SK-N-SH (cell line): ENCODE data around the gene PDK4. TPM values are rescaled to one million over a fixed set of nuclear protein-coding genes. Genes with fewer than 3 reads are reported as not detected.

Source experiments
- CTCF ChIA-PET: fragments of 300-600, 350-600 bp; formaldehyde crosslinking; extraction: SDS; loops from one replicate; lab custom pipeline; 2021; lab: Yijun Ruan, JAX
- POLR2A ChIA-PET: fragments of 350-600 bp; sonication (Branson Sonifier 250); formaldehyde crosslinking; extraction: SDS; loops from one replicate; lab custom pipeline; 2020; ENCODE audit warnings: antibody characterized with exemption, inconsistent platforms; lab: Yijun Ruan, JAX
- DNase-seq: peaks from one replicate; pipeline ENCODE4 v3.0.0; 2012
- H2AFZ ChIP-seq: fragments of 200-600 bp; sonication (generic); 2 replicates; pipeline ENCODE4 v1.8.1; 2016; ENCODE audit warnings: antibody characterized with exemption, mild to moderate bottlenecking, low read depth
- H3F3A ChIP-seq: fragments of 200-600 bp; sonication (generic); replicated peaks from 2 replicates; pipeline ENCODE3; 2016; ENCODE audit warnings: antibody characterized with exemption, mild to moderate bottlenecking; ENCODE audit not compliant: insufficient read depth
- H3K27ac ChIP-seq, 2 experiments: fragments of 200-500 bp in 1 of 2; fragments of 200-600 bp in 1 of 2; sonication (Bioruptor generic) in 1 of 2; sonication (generic), shearing (Covaris generic) in 1 of 2; 2 replicates each; pipeline versions ENCODE4 v1.5.1 to v1.6.1; 2014 to 2016; ENCODE audit warnings: low read depth in 2 of 2, inconsistent platforms in 1 of 2, low read length in 1 of 2, mild to moderate bottlenecking in 1 of 2, mixed read lengths in 1 of 2
- H3K27me3 ChIP-seq: fragments of 200-600 bp; sonication (generic), shearing (Covaris generic); 2 replicates; pipeline ENCODE4 v1.6.1; 2016; ENCODE audit warnings: mixed run types; ENCODE audit not compliant: insufficient read depth
- H3K36me3 ChIP-seq, 2 experiments: fragments of 200-500 bp in 1 of 2; fragments of 200-600 bp in 1 of 2; sonication (Bioruptor generic) in 1 of 2; sonication (generic) in 1 of 2; replicated peaks in 1 of 2; 2 replicates each; pipeline versions ENCODE3 to v1.5.1; 2014 to 2016; ENCODE audit warnings: low read length in 1 of 2, mild to moderate bottlenecking in 1 of 2; ENCODE audit not compliant: insufficient read depth in 2 of 2, control insufficient read depth in 1 of 2
- H3K4me1 ChIP-seq, 2 experiments: fragments of 200-500 bp in 1 of 2; fragments of 200-600 bp in 1 of 2; sonication (Bioruptor generic) in 1 of 2; sonication (generic), shearing (Covaris generic) in 1 of 2; 2 replicates each; pipeline versions ENCODE4 v1.5.1 to v1.6.1; 2014 to 2016; ENCODE audit warnings: low read depth in 1 of 2, low read length in 1 of 2, mixed run types in 1 of 2; ENCODE audit not compliant: insufficient read depth in 2 of 2, control insufficient read depth in 1 of 2
- H3K4me2 ChIP-seq: fragments of 200-600 bp; sonication (generic), shearing (Covaris generic); 2 replicates; pipeline ENCODE4 v1.6.1; 2017; ENCODE audit warnings: mixed run types
- H3K4me3 ChIP-seq, 2 experiments: fragments of 200-500 bp in 1 of 2; fragments of 200-600 bp in 1 of 2; sonication (Bioruptor generic) in 1 of 2; sonication (generic), shearing (Covaris generic) in 1 of 2; 2 replicates each; pipeline versions ENCODE4 v1.5.1 to v1.8.1; 2014 to 2016; ENCODE audit warnings: low read depth in 2 of 2, inconsistent platforms in 1 of 2, low read length in 1 of 2, mild to moderate bottlenecking in 1 of 2, mixed read lengths in 1 of 2, moderate library complexity in 1 of 2
- H3K79me2 ChIP-seq: fragments of 200-600 bp; sonication (generic); 2 replicates; pipeline ENCODE4 v1.8.1; 2017; ENCODE audit warnings: mild to moderate bottlenecking; ENCODE audit not compliant: insufficient read depth
- H3K9ac ChIP-seq: fragments of 200-600 bp; sonication (generic); 2 replicates; pipeline ENCODE4 v1.6.1; 2017; ENCODE audit warnings: mixed run types
- H3K9me2 ChIP-seq: fragments of 200-600 bp; sonication (generic); 2 replicates; pipeline ENCODE4 v1.6.1; 2017; ENCODE audit warnings: mixed run types
- H3K9me3 ChIP-seq: fragments of 200-600 bp; sonication (generic); 2 replicates; pipeline ENCODE4 v1.6.1; 2017; ENCODE audit warnings: mixed run types, mild to moderate bottlenecking, moderate library complexity
- H4K20me1 ChIP-seq: fragments of 200-600 bp; sonication (generic); 2 replicates; pipeline ENCODE4 v1.6.1; 2017; ENCODE audit warnings: mild to moderate bottlenecking, mixed run types; ENCODE audit not compliant: insufficient read depth
- CTCF ChIP-seq: fragments of 200-600 bp; sonication (generic); IDR thresholded peaks from 2 replicates; pipeline ENCODE4 v1.6.1; 2017; ENCODE audit warnings: antibody characterized with exemption, mild to moderate bottlenecking, moderate library complexity
- ELF1 ChIP-seq: IDR thresholded peaks from 2 replicates; pipeline ENCODE4 v1.4.0; 2012
- EP300 ChIP-seq, 2 experiments: IDR thresholded peaks; 2 replicates each; pipeline versions ENCODE4 v1.4.0 to v1.6.1; 2012; ENCODE audit warnings: borderline replicate concordance in 1 of 2, low read depth in 1 of 2, low read length in 1 of 2
- EZH2phosphoT487 ChIP-seq: fragments of 200-600 bp; sonication (generic); IDR thresholded peaks from 2 replicates; pipeline ENCODE4 v1.6.1; 2017; ENCODE audit warnings: low read depth, mixed run types, mild to moderate bottlenecking, antibody characterized with exemption, moderate library complexity, borderline replicate concordance
- FOSL2 ChIP-seq: IDR thresholded peaks from 2 replicates; pipeline ENCODE4 v1.4.0; 2012; ENCODE audit warnings: low read depth, mild to moderate bottlenecking, moderate library complexity, borderline replicate concordance
- FOXM1 ChIP-seq: IDR thresholded peaks from 2 replicates; pipeline ENCODE4 v1.4.0; 2012; ENCODE audit warnings: low read depth, mild to moderate bottlenecking
- GABPA ChIP-seq: IDR thresholded peaks from 2 replicates; pipeline ENCODE4 v1.4.0; 2012; ENCODE audit warnings: low read depth, mild to moderate bottlenecking
- GATA2 ChIP-seq: sonication (generic); formaldehyde crosslinking; IDR thresholded peaks from 2 replicates; pipeline ENCODE4 v1.5.0; 2020; ENCODE audit warnings: mild to moderate bottlenecking, missing genetic modification reagents
- JUND ChIP-seq: IDR thresholded peaks from 2 replicates; pipeline ENCODE4 v1.4.0; 2012
- MXI1 ChIP-seq: IDR thresholded peaks from 2 replicates; pipeline ENCODE4 v1.6.1; 2012; ENCODE audit warnings: mild to moderate bottlenecking, low read depth, low read length, improper control_type of control experiment
- NRF1 ChIP-seq: IDR thresholded peaks from 2 replicates; pipeline ENCODE4 v1.6.1; 2012; ENCODE audit warnings: low read depth, mild to moderate bottlenecking, low read length
- POLR2AphosphoS5 ChIP-seq: IDR thresholded peaks from 2 replicates; pipeline ENCODE4 v1.6.1; 2012; ENCODE audit warnings: low read depth, low read length
- RAD21 ChIP-seq: IDR thresholded peaks from 2 replicates; pipeline ENCODE4 v1.6.1; 2012; ENCODE audit warnings: mild to moderate bottlenecking, low read length
- RXRA ChIP-seq: IDR thresholded peaks from 2 replicates; pipeline ENCODE4 v1.4.0; 2012; ENCODE audit warnings: low read depth, mild to moderate bottlenecking, borderline replicate concordance
- SIN3A ChIP-seq: IDR thresholded peaks from 2 replicates; pipeline ENCODE4 v1.6.1; 2012; ENCODE audit warnings: low read depth, mild to moderate bottlenecking, low read length, moderate library complexity, borderline replicate concordance
- USF1 ChIP-seq: IDR thresholded peaks from 2 replicates; pipeline ENCODE4 v1.4.0; 2012; ENCODE audit warnings: low read depth, borderline replicate concordance
- YY1 ChIP-seq: IDR thresholded peaks from 2 replicates; pipeline ENCODE4 v1.4.0; 2012; ENCODE audit warnings: low read depth, mild to moderate bottlenecking
- WGBS: methylation state at CpG from one replicate; pipeline ENCODE4 v1.1.6; 2017; ENCODE audit warnings: low lambda C conversion rate; 5-methylcytosine and 5-hydroxymethylcytosine counted together
- polyA plus RNA-seq, 3 experiments: library from polyadenylated mRNA; depleted of rRNA; stranded (reverse); fragments of >200 nt; gene quantifications; 2 replicates each; pipeline ENCODE4 v1.2.3, GENCODE V29; 2012
- TF ChIP-seq, protein P1 (sequence below): fragments of 150-350 bp; IDR thresholded peaks from 2 replicates; pipeline ENCODE4 v1.6.1; 2016; ENCODE audit warnings: mild to moderate bottlenecking, low read depth, low read length
- TF ChIP-seq, protein P2 (sequence below): IDR thresholded peaks from 2 replicates; pipeline ENCODE4 v1.4.0; 2012; ENCODE audit warnings: low read depth
- TF ChIP-seq, protein P3 (sequence below): IDR thresholded peaks from 2 replicates; pipeline ENCODE4 v1.4.0; 2012; ENCODE audit warnings: low read depth, borderline replicate concordance

The PDK4 gene
- polyA plus RNA-seq, 1 of the 3 experiments (the other 2 are of a cell fraction) = 0.13 TPM

GRCh38 chr7:95549818-95550529, 46.3 kb downstream of the PDK4 start (continued):
- TF ChIP-seq, protein P1, sequence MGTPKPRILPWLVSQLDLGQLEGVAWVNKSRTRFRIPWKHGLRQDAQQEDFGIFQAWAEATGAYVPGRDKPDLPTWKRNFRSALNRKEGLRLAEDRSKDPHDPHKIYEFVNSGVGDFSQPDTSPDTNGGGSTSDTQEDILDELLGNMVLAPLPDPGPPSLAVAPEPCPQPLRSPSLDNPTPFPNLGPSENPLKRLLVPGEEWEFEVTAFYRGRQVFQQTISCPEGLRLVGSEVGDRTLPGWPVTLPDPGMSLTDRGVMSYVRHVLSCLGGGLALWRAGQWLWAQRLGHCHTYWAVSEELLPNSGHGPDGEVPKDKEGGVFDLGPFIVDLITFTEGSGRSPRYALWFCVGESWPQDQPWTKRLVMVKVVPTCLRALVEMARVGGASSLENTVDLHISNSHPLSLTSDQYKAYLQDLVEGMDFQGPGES = no peak
- 0 out of 2 replicates have a peak, but pooled peaks have one; percentile 22 for TF ChIP-seq FOXM1
- TF ChIP-seq EP300 (IDR thresholded peaks at IDR 0.05; ENCODE audit: borderline replicate concordance in 1 of 2, low read depth in 1 of 2, low read length in 1 of 2) = peak in 1 of 2 experiments; percentile 76; a peak in 1 of 4 replicates
- peak; percentile 99 for TF ChIP-seq JUND
- TF ChIP-seq, protein P2, sequence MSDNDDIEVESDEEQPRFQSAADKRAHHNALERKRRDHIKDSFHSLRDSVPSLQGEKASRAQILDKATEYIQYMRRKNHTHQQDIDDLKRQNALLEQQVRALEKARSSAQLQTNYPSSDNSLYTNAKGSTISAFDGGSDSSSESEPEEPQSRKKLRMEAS = peak; percentile 51; the same call in 1 of the 2 replicates

GRCh38 chr7:95547361-95548348, 48.7 kb downstream of the PDK4 start:
- peaks cover 17% of the 10 kb centered on the region; the same call in 1 of the 2 replicates for H3K27me3 ChIP-seq
- no peak overlapping the region for H3K27ac ChIP-seq
- CTCF ChIA-PET = interaction anchor here (1.3 to 26.6 kb wide), 3 partner anchors 19 to 143 kb away, joined by 3 to 530 read pairs (median 8); no protein-coding TSS in a partner anchor
- H3K79me2 ChIP-seq = no peaks in the 10 kb centered on the region
- H2AFZ ChIP-seq = no peak overlapping the region
- H3K4me1 ChIP-seq = peaks cover 0 to 14% of the 10 kb centered on the region in 2 experiments; a peak in 3 of 4 replicates
- no peak overlapping the region for H3K9ac ChIP-seq
- peaks cover 6% of the 10 kb centered on the region for H3F3A ChIP-seq
- no peaks in the 10 kb centered on the region for H3K9me2 ChIP-seq
- TF ChIP-seq GABPA = no peak
- TF ChIP-seq SIN3A = no peak
- TF ChIP-seq RAD21 = no peak
- no peak for TF ChIP-seq EZH2phosphoT487
- TF ChIP-seq POLR2AphosphoS5 = no peak
- no peak for TF ChIP-seq NRF1
- no peak for TF ChIP-seq YY1
- no peak for TF ChIP-seq FOXM1
- TF ChIP-seq ELF1 = no peak
- no peak for TF ChIP-seq GATA2 (CRISPR knock-in tag)
- TF ChIP-seq, protein P3, sequence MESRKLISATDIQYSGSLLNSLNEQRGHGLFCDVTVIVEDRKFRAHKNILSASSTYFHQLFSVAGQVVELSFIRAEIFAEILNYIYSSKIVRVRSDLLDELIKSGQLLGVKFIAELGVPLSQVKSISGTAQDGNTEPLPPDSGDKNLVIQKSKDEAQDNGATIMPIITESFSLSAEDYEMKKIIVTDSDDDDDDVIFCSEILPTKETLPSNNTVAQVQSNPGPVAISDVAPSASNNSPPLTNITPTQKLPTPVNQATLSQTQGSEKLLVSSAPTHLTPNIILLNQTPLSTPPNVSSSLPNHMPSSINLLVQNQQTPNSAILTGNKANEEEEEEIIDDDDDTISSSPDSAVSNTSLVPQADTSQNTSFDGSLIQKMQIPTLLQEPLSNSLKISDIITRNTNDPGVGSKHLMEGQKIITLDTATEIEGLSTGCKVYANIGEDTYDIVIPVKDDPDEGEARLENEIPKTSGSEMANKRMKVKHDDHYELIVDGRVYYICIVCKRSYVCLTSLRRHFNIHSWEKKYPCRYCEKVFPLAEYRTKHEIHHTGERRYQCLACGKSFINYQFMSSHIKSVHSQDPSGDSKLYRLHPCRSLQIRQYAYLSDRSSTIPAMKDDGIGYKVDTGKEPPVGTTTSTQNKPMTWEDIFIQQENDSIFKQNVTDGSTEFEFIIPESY = no peak
- TF ChIP-seq CTCF = no peak
- no peak for TF ChIP-seq USF1
- no peak for TF ChIP-seq RXRA
- TF ChIP-seq, protein P1 = no peak
- no peak for TF ChIP-seq MXI1
- no peak for TF ChIP-seq FOSL2
- TF ChIP-seq, all 33 proteins: peak for 0
- Histone ChIP-seq H4K20me1 (no peaks in the 10 kb centered on the region), H3K9me3 (no peaks in the 10 kb centered on the region), H3K4me3 (no peak overlapping the region), H3K36me3 (no peaks in the 10 kb centered on the region), H3K4me2 (no peak overlapping the region)
- POLR2A ChIA-PET = no interaction called here
- 47% methylated on average over 6 of the region's 6 CpGs for WGBS
- DNase-seq = no peak
